PC-3 (cell line): ENCODE data around the gene PDS5B. TPM values are rescaled to one million over a fixed set of nuclear protein-coding genes. Genes with fewer than 3 reads are reported as not detected.

Experiments
- ATAC-seq: fragments of 200-7000 bp; cut with Tn5 transposase; 2 replicates; pipeline ENCODE4 v1.9.1; 2020; ENCODE audit warnings: mild to moderate bottlenecking, moderate library complexity
- BruUV-seq: library from RNA; stranded (reverse); fragments of 400-500 nt; replicated peaks from 2 replicates; lab custom pipeline; 2021; lab: Mats Ljungman, UMichigan
- CTCF ChIA-PET: fragments of 300-600 bp; sonication (Branson Sonifier 250); formaldehyde crosslinking; loops from one replicate; lab custom pipeline; 2022; ENCODE audit warnings: antibody characterized with exemption; lab: Charles Lee
- POLR2A ChIA-PET: fragments of 300-600 bp; sonication (Branson Sonifier 250); formaldehyde crosslinking; loops from one replicate; lab custom pipeline; 2022; ENCODE audit warnings: antibody characterized with exemption; ENCODE audit not compliant: unreplicated experiment; lab: Charles Lee
- DNase-seq: peaks from one replicate; pipeline ENCODE4 v3.0.0-alpha.2; 2015
- H2AFZ ChIP-seq: fragments of 300-600 bp; sonication (generic); 2 replicates; pipeline ENCODE4 v1.6.0; 2016; ENCODE audit warnings: antibody characterized with exemption, low read length
- H3F3A ChIP-seq: fragments of 300-600 bp; sonication (generic); one replicate; pipeline ENCODE4 v1.6.0; 2017; ENCODE audit warnings: antibody characterized with exemption, low read length, control low read depth, mild to moderate bottlenecking; ENCODE audit not compliant: unreplicated experiment
- H3K27ac ChIP-seq: fragments of 300-600 bp; sonication (generic); 2 replicates; pipeline ENCODE4 v1.5.1; 2016; ENCODE audit warnings: mild to moderate bottlenecking, low read length
- H3K27me3 ChIP-seq: fragments of 300-600 bp; sonication (generic); 2 replicates; pipeline ENCODE4 v1.6.1; 2016; ENCODE audit warnings: low read length, mixed read lengths
- H3K36me3 ChIP-seq: fragments of 300-600 bp; sonication (generic); 2 replicates; pipeline ENCODE4 v1.6.1; 2016; ENCODE audit warnings: low read depth, mixed run types, low read length, mixed read lengths
- H3K4me1 ChIP-seq: fragments of 300-600 bp; sonication (generic); 2 replicates; pipeline ENCODE4 v1.5.1; 2016; ENCODE audit warnings: low read length; ENCODE audit not compliant: insufficient read depth
- H3K4me2 ChIP-seq: fragments of 300-600 bp; sonication (generic); 2 replicates; pipeline ENCODE4 v1.6.0; 2016; ENCODE audit warnings: low read length
- H3K4me3 ChIP-seq: fragments of 300-600 bp; sonication (generic); 2 replicates; pipeline ENCODE4 v1.5.1; 2016; ENCODE audit warnings: mild to moderate bottlenecking, low read length, mixed read lengths
- H3K79me2 ChIP-seq: fragments of 300-600 bp; sonication (generic); 2 replicates; pipeline ENCODE4 v1.6.1; 2017; ENCODE audit warnings: low read length, mixed read lengths
- H3K9ac ChIP-seq: fragments of 300-600 bp; sonication (generic); 2 replicates; pipeline ENCODE4 v1.6.0; 2016; ENCODE audit warnings: mild to moderate bottlenecking, low read length
- H3K9me2 ChIP-seq: fragments of 300-600 bp; sonication (generic); replicated peaks from 2 replicates; pipeline ENCODE4 v1.6.1; 2016; ENCODE audit warnings: mixed run types, low read length, mixed read lengths
- H3K9me3 ChIP-seq: fragments of 300-600 bp; sonication (generic); 2 replicates; pipeline ENCODE4 v1.6.1; 2016; ENCODE audit warnings: low read length, mixed read lengths
- H4K20me1 ChIP-seq: fragments of 300-600 bp; sonication (generic); 2 replicates; pipeline ENCODE4 v1.6.1; 2016; ENCODE audit warnings: low read length, mixed read lengths
- EZH2 ChIP-seq: fragments of 300-600 bp; sonication (generic); IDR thresholded peaks from one replicate; pipeline ENCODE4 v1.6.1; 2017; ENCODE audit warnings: antibody characterized with exemption, mild to moderate bottlenecking, low read length; ENCODE audit not compliant: unreplicated experiment
- EZH2phosphoT487 ChIP-seq: fragments of 300-600 bp; sonication (generic); IDR thresholded peaks from 2 replicates; pipeline ENCODE4 v1.6.1; 2018; ENCODE audit warnings: mild to moderate bottlenecking, antibody characterized with exemption, low read length, borderline replicate concordance
- intact Hi-C: fragments of 100-400 bp; cut with micrococcal nuclease; formaldehyde crosslinking; loops from 2 replicates; pipeline ENCODE4 v1.9.0; 2023
- total RNA-seq: library from RNA; depleted of rRNA; stranded (reverse); fragments of >200 nt; gene quantifications from 2 replicates; pipeline ENCODE4 v1.2.3, GENCODE V29; 2014
- TF ChIP-seq, protein P1 (sequence below): fragments of 300-600 bp; sonication (generic); conservative IDR thresholded peaks from 2 replicates; pipeline ENCODE4 v1.5.1; 2017; ENCODE audit warnings: antibody characterized with exemption, low read depth, mild to moderate bottlenecking, low read length

PDS5B gene
- total RNA-seq, 1 experiment from 2014 or later, result 20.3 TPM

DNA sequence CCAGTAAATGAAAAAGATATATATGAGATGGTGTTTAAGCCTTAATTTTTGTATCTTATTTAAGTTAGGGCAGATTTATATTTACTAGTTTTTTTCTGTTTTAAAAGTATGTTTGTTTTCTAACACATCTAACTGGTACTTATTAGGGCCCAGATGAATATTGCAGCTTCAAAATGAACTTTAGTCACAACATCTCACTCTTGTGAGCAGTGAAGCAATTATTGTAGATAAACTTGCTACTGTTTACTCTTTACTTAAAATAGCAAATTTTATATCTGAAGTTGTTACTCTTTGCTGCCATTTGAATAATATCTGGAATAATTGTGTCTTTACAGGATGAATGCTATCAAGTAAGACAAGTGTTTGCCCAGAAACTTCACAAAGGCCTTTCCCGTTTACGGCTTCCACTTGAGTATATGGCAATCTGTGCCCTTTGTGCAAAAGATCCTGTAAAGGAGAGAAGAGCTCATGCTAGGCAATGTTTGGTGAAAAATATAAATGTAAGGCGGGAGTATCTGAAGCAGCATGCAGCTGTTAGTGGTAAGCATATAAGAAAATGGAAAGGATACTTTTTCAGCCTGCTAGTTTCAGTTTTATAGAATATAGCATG lies 166.8 kb downstream of the PDS5B start:
- Histone ChIP-seq H3K27ac (no peak overlapping the region), H3K27me3 (no peaks in the 10 kb centered on the region), H3K4me3 (no peak overlapping the region), H3K4me2 (no peak overlapping the region), H3K36me3 (peaks cover 6% of the 10 kb centered on the region; the same call in 1 of the 2 replicates), H3K9me3 (no peaks in the 10 kb centered on the region), H2AFZ (no peak overlapping the region), H3K9ac (no peak overlapping the region), H4K20me1 (no peaks in the 10 kb centered on the region), H3K9me2 (no peaks in the 10 kb centered on the region), H3F3A (no peaks in the 10 kb centered on the region), H3K4me1 (no peaks in the 10 kb centered on the region), H3K79me2 (no peaks in the 10 kb centered on the region)
- TF ChIP-seq EZH2phosphoT487, result no peak
- TF ChIP-seq, protein P1, sequence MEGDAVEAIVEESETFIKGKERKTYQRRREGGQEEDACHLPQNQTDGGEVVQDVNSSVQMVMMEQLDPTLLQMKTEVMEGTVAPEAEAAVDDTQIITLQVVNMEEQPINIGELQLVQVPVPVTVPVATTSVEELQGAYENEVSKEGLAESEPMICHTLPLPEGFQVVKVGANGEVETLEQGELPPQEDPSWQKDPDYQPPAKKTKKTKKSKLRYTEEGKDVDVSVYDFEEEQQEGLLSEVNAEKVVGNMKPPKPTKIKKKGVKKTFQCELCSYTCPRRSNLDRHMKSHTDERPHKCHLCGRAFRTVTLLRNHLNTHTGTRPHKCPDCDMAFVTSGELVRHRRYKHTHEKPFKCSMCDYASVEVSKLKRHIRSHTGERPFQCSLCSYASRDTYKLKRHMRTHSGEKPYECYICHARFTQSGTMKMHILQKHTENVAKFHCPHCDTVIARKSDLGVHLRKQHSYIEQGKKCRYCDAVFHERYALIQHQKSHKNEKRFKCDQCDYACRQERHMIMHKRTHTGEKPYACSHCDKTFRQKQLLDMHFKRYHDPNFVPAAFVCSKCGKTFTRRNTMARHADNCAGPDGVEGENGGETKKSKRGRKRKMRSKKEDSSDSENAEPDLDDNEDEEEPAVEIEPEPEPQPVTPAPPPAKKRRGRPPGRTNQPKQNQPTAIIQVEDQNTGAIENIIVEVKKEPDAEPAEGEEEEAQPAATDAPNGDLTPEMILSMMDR, result no peak
- no peak for TF ChIP-seq EZH2
- ATAC-seq (no peak), DNase-seq (no peak)
- ChIA-PET POLR2A (no interaction called here), CTCF (interaction anchor here (0.6 kb wide), 1 partner anchor 373 kb away, joined by 6 read pairs; no protein-coding TSS in a partner anchor)
- intact Hi-C loops, result no loop called here
- no TSS peak for BruUV-seq

DNA sequence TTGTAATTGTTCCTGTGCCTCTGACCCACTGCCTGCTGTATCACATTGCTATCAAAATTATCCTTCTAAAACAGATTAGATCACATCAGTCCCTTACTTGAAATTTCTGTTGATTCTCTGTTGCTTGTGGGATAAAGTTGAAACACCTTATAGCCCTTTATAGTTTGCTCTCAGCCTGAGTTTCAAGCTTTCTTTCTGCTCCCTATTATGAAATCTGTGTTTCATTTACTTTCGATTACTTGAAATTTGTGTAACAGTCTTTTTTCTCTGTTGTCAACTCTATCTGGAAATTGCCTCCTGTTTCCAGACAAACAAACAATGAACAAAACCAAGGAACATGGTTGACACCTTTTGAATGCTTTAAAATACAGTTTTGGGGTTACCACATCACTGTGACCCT lies 167.9 kb downstream of the PDS5B start:
- H3F3A ChIP-seq, result no peaks in the 10 kb centered on the region
- TF ChIP-seq, protein P1, result no peak
- no peak for TF ChIP-seq EZH2
- TF ChIP-seq EZH2phosphoT487, result no peak
- no peaks in the 10 kb centered on the region for H3K79me2 ChIP-seq
- no peaks in the 10 kb centered on the region for H4K20me1 ChIP-seq
- no peak overlapping the region for H3K4me2 ChIP-seq
- H3K9ac ChIP-seq, result no peak overlapping the region
- no peak overlapping the region for H3K27ac ChIP-seq
- no peaks in the 10 kb centered on the region for H3K9me3 ChIP-seq
- H3K27me3 ChIP-seq, result no peaks in the 10 kb centered on the region
- no peak for ATAC-seq
- POLR2A ChIA-PET, result no interaction called here
- H3K4me1 ChIP-seq, result no peaks in the 10 kb centered on the region
- CTCF ChIA-PET, result no interaction called here
- BruUV-seq, result no TSS peak
- no peak overlapping the region for H2AFZ ChIP-seq
- intact Hi-C loops, result no loop called here
- H3K9me2 ChIP-seq, result no peaks in the 10 kb centered on the region
- no peak overlapping the region for H3K4me3 ChIP-seq
- peaks cover 13% of the 10 kb centered on the region; the same call in 1 of the 2 replicates for H3K36me3 ChIP-seq
- DNase-seq, result no peak

DNA sequence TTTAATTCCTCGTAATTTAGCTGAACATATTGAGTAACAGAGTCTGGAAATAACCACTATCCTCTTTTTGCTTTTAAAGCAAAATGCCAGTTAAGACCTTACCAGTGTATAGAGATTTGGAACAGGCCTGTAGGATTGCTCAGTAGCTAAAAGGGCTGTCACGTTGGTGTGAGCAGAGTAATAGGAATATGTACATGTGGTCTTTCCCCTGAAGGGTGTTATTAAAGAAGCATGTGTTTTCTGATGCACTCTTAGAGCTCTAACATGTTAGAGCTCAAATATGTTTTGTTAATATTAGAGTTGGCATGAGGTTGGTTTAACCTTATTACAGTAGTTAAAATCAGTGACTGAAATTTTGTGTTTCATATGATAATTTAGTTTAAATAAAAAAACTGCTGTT lies 172.9 kb downstream of the PDS5B start:
- no peak overlapping the region for H2AFZ ChIP-seq
- TF ChIP-seq, protein P1, result no peak
- no peak for TF ChIP-seq EZH2
- TF ChIP-seq EZH2phosphoT487, result no peak
- H3K27ac ChIP-seq, result no peak overlapping the region
- peaks cover 31% of the 10 kb centered on the region for H3K36me3 ChIP-seq
- H3K4me1 ChIP-seq, result no peaks in the 10 kb centered on the region
- no peaks in the 10 kb centered on the region for H3K9me2 ChIP-seq
- no peaks in the 10 kb centered on the region for H3K27me3 ChIP-seq
- no peak for DNase-seq
- ChIA-PET CTCF (no interaction called here), POLR2A (no interaction called here)
- intact Hi-C loops, result no loop called here
- no peak overlapping the region for H3K4me2 ChIP-seq
- ATAC-seq, result no peak
- H3K79me2 ChIP-seq, result no peaks in the 10 kb centered on the region
- H4K20me1 ChIP-seq, result no peaks in the 10 kb centered on the region
- no peaks in the 10 kb centered on the region for H3F3A ChIP-seq
- H3K9me3 ChIP-seq, result no peaks in the 10 kb centered on the region
- no peak overlapping the region for H3K4me3 ChIP-seq
- no TSS peak for BruUV-seq
- no peak overlapping the region for H3K9ac ChIP-seq
